Osteoblast (primary cell): ENCODE results near the gene CCT3. TPM values are rescaled to one million over a fixed set of nuclear protein-coding genes. Genes with fewer than 3 reads are reported as not detected.
"Not testable (repeated sequence)": the region's sequence is repeated elsewhere in the genome, so short reads cannot be mapped to it uniquely, and the experiment has no call there.

Experiments
- DNase-seq: peaks from one replicate; pipeline ENCODE4 v3.0.0; 2011; ENCODE audit warnings: low spot score, mixed read lengths; ENCODE audit not compliant: insufficient read length; ENCODE audit errors: missing footprints
- H2AFZ ChIP-seq: 2 replicates; pipeline ENCODE4 v1.6.0; 2011; ENCODE audit warnings: mild to moderate bottlenecking, low read length
- H3K27ac ChIP-seq: 2 replicates; pipeline ENCODE4 v1.5.1; 2011; ENCODE audit warnings: mild to moderate bottlenecking, low read depth, low read length, moderate library complexity
- H3K27me3 ChIP-seq: 2 replicates; pipeline ENCODE4 v1.6.0; 2012; ENCODE audit warnings: mild to moderate bottlenecking, control low read depth, inconsistent platforms, low read length, moderate library complexity; ENCODE audit not compliant: insufficient read depth
- H3K36me3 ChIP-seq: 2 replicates; pipeline ENCODE4 v1.5.1; 2011; ENCODE audit warnings: mild to moderate bottlenecking, low read length, control low read depth, moderate library complexity; ENCODE audit not compliant: insufficient read depth
- H3K4me1 ChIP-seq: 2 replicates; pipeline ENCODE4 v1.5.1; 2011; ENCODE audit warnings: mild to moderate bottlenecking, low read length, control low read depth, moderate library complexity; ENCODE audit not compliant: insufficient read depth
- H3K4me2 ChIP-seq: 2 replicates; pipeline ENCODE4 v1.6.0; 2011; ENCODE audit warnings: mild to moderate bottlenecking, low read length; ENCODE audit not compliant: insufficient read depth
- H3K4me3 ChIP-seq: fragments of 200-600 bp; sonication (generic); 3 replicates; pipeline ENCODE4 v1.5.1; 2012; ENCODE audit warnings: mild to moderate bottlenecking, low read length, inconsistent platforms; ENCODE audit not compliant: insufficient read depth
- H3K79me2 ChIP-seq: 2 replicates; pipeline ENCODE4 v1.6.0; 2012; ENCODE audit warnings: mild to moderate bottlenecking, low read length, control low read depth, inconsistent platforms; ENCODE audit not compliant: insufficient read depth
- H3K9me3 ChIP-seq: 2 replicates; pipeline ENCODE4 v1.5.1; 2011; ENCODE audit warnings: low read depth, low read length, control low read depth
- H4K20me1 ChIP-seq: 2 replicates; pipeline ENCODE4 v1.6.0; 2012; ENCODE audit warnings: mild to moderate bottlenecking, low read length, control low read depth; ENCODE audit not compliant: insufficient read depth
- CTCF ChIP-seq: IDR thresholded peaks from 2 replicates; pipeline ENCODE4 v1.5.1; 2011; ENCODE audit warnings: mild to moderate bottlenecking, low read depth, low read length, moderate library complexity; ENCODE audit errors: extremely low read depth
- total RNA-seq: library from RNA; depleted of rRNA; stranded (reverse); fragments of >200 nt; gene quantifications from 2 replicates; pipeline ENCODE4 v1.2.3, GENCODE V29; 2012

Gene CCT3
- total RNA-seq, 1 donor, result 258 TPM

GRCh38 chr1:156342166-156342955 is 4.3 kb upstream of the CCT3 start:
- H3K4me3 ChIP-seq, result no peak overlapping the region
- H3K4me2 ChIP-seq, result no peak overlapping the region
- H3K27ac ChIP-seq, result no peak overlapping the region
- no peak overlapping the region for H2AFZ ChIP-seq
- peaks cover 8% of the 10 kb centered on the region for H3K79me2 ChIP-seq
- peak; percentile 34 for DNase-seq
- TF ChIP-seq CTCF, result no peak
- H3K9me3 ChIP-seq, result no peaks in the 10 kb centered on the region
- no peaks in the 10 kb centered on the region for H4K20me1 ChIP-seq
- peaks cover 11% of the 10 kb centered on the region for H3K4me1 ChIP-seq
- H3K36me3 ChIP-seq, result no peaks in the 10 kb centered on the region
- peaks cover 17% of the 10 kb centered on the region for H3K27me3 ChIP-seq

GRCh38 chr1:156337888-156338179 is 258 bp downstream of the CCT3 start:
- H4K20me1 ChIP-seq, result peaks cover 23% of the 10 kb centered on the region
- peak overlapping the region; percentile 97 for H3K4me3 ChIP-seq
- peak overlapping the region; percentile 97 for H2AFZ ChIP-seq
- DNase-seq, result no peak
- peaks cover 40% of the 10 kb centered on the region for H3K79me2 ChIP-seq
- no peak for TF ChIP-seq CTCF
- H3K9me3 ChIP-seq, result no peaks in the 10 kb centered on the region
- H3K4me2 ChIP-seq, result peak overlapping the region; percentile 97
- peaks cover 36% of the 10 kb centered on the region for H3K36me3 ChIP-seq
- peak overlapping the region; percentile 84 for H3K27ac ChIP-seq
- H3K27me3 ChIP-seq, result no peaks in the 10 kb centered on the region
- peaks cover 16% of the 10 kb centered on the region for H3K4me1 ChIP-seq

- no peak for TF ChIP-seq CTCF
- peaks cover 42% of the 10 kb centered on the region for H3K79me2 ChIP-seq
- peak overlapping the region; percentile 97 for H2AFZ ChIP-seq
- H3K27ac ChIP-seq, result peak overlapping the region; percentile 84
- H3K4me2 ChIP-seq, result peak overlapping the region; percentile 97
- H4K20me1 ChIP-seq, result peaks cover 23% of the 10 kb centered on the region
- no peaks in the 10 kb centered on the region for H3K9me3 ChIP-seq
- H3K36me3 ChIP-seq, result peaks cover 42% of the 10 kb centered on the region
- peaks cover 16% of the 10 kb centered on the region for H3K4me1 ChIP-seq
- no peaks in the 10 kb centered on the region for H3K27me3 ChIP-seq
- peak; percentile 74 for DNase-seq
- peak overlapping the region; percentile 97 for H3K4me3 ChIP-seq
Measured at GRCh38 chr1:156337052-156337887, 822 bp downstream of the CCT3 start.

- peak overlapping the region; percentile 97 for H3K4me3 ChIP-seq
- no peak for DNase-seq
- TF ChIP-seq CTCF, result peak; percentile 29
Measured at GRCh38 chr1:156336242-156336641, 1.9 kb downstream of the CCT3 start.

GRCh38 chr1:156323179-156323578 is 14.9 kb downstream of the CCT3 start:
- H4K20me1 ChIP-seq, H3K4me1 ChIP-seq, H3K27me3 ChIP-seq, H3K9me3 ChIP-seq, H3K27ac ChIP-seq, H3K4me3 ChIP-seq, H3K4me2 ChIP-seq, H2AFZ ChIP-seq, H3K79me2 ChIP-seq: not testable (repeated sequence)
- peak; percentile 22 for DNase-seq
- H3K36me3 ChIP-seq, result peaks cover 73% of the 10 kb centered on the region

More at GRCh38 chr1:156336242-156336641, 1.9 kb downstream of the CCT3 start:
- Histone ChIP-seq H3K27ac (no peak overlapping the region), H2AFZ (no peak overlapping the region), H4K20me1 (peaks cover 23% of the 10 kb centered on the region), H3K9me3 (no peaks in the 10 kb centered on the region), H3K27me3 (no peaks in the 10 kb centered on the region), H3K36me3 (peaks cover 51% of the 10 kb centered on the region), H3K4me2 (peak overlapping the region; percentile 97), H3K79me2 (peaks cover 42% of the 10 kb centered on the region), H3K4me1 (peaks cover 16% of the 10 kb centered on the region)
